ENCODE data around the gene ANKRD66.

GRCh38 chr6:46729787-46730326, 16.9 kb upstream of the ANKRD66 start:
- no peak for TF ChIP-seq EZH2 (IDR thresholded peaks at IDR 0.05; ENCODE audit: insufficient read depth, poor library complexity, severe bottlenecking)
- no peak for TF ChIP-seq EZH2phosphoT487 (IDR thresholded peaks at IDR 0.05; ENCODE audit: insufficient read depth, low read depth)

Data from GM23248 (cell line).